PFSK-1 (cell line): ENCODE results near the gene CREBRF.

ENCODE experiments used
- FOXP2 ChIP-seq: optimal IDR thresholded peaks from 2 replicates; pipeline ENCODE3; 2011; ENCODE audit warnings: borderline replicate concordance, control low read depth, inconsistent platforms; ENCODE audit not compliant: insufficient read depth; ENCODE audit errors: extremely low read length, extremely low read depth
- POLR2AphosphoS5 ChIP-seq: IDR thresholded peaks from 2 replicates; pipeline ENCODE4 v1.6.1; 2012; ENCODE audit warnings: low read depth, mild to moderate bottlenecking, control low read depth, low read length, moderate library complexity
- REST ChIP-seq, 2 experiments: IDR thresholded peaks; 2 replicates each; pipeline versions ENCODE4 v1.6.1 to v1.8.0; 2011 to 2012; ENCODE audit warnings: low read depth in 2 of 2, low read length in 2 of 2, control low read depth in 1 of 2, inconsistent platforms in 1 of 2, mild to moderate bottlenecking in 1 of 2, moderate library complexity in 1 of 2; ENCODE audit not compliant: insufficient read depth in 1 of 2
- SIN3A ChIP-seq: IDR thresholded peaks from 2 replicates; pipeline ENCODE4 v1.6.1; 2012; ENCODE audit warnings: mild to moderate bottlenecking, low read length, moderate library complexity, borderline replicate concordance; ENCODE audit not compliant: insufficient read depth
- TAF1 ChIP-seq: IDR thresholded peaks from 2 replicates; pipeline ENCODE4 v1.6.1; 2012; ENCODE audit warnings: low read length, control low read depth, borderline replicate concordance; ENCODE audit not compliant: insufficient read depth

Gene CREBRF

GRCh38 chr5:173148354-173148753, 92.2 kb downstream of the CREBRF start:
- TF ChIP-seq REST (IDR thresholded peaks at IDR 0.05; ENCODE audit: insufficient read depth in 1 of 2, low read depth in 2 of 2, low read length in 2 of 2): no peak
- TF ChIP-seq POLR2AphosphoS5: no peak
- no peak for TF ChIP-seq TAF1
- TF ChIP-seq FOXP2: no peak
- no peak for TF ChIP-seq SIN3A

- TF ChIP-seq TAF1 (no peak), SIN3A (no peak), POLR2AphosphoS5 (no peak), REST (IDR thresholded peaks at IDR 0.05; ENCODE audit: insufficient read depth in 1 of 2, low read depth in 2 of 2, low read length in 2 of 2) (no peak), FOXP2 (no peak)
Measured at GRCh38 chr5:173152547-173152946, 96.4 kb downstream of the CREBRF start.

GRCh38 chr5:173153842-173154241, 97.7 kb downstream of the CREBRF start:
- TF ChIP-seq POLR2AphosphoS5 (no peak), TAF1 (no peak), REST (IDR thresholded peaks at IDR 0.05; ENCODE audit: insufficient read depth in 1 of 2, low read depth in 2 of 2, low read length in 2 of 2) (no peak), FOXP2 (no peak), SIN3A (no peak)

- TF ChIP-seq REST (IDR thresholded peaks at IDR 0.05; ENCODE audit: insufficient read depth in 1 of 2, low read depth in 2 of 2, low read length in 2 of 2) (no peak), POLR2AphosphoS5 (no peak), TAF1 (no peak), FOXP2 (no peak)
Measured at GRCh38 chr5:173155912-173156311, 99.8 kb downstream of the CREBRF start.

GRCh38 chr5:173158366-173158765, 102.2 kb downstream of the CREBRF start:
- TF ChIP-seq SIN3A (no peak), POLR2AphosphoS5 (no peak), REST (IDR thresholded peaks at IDR 0.05; ENCODE audit: insufficient read depth in 1 of 2, low read depth in 2 of 2, low read length in 2 of 2) (no peak), TAF1 (no peak), FOXP2 (no peak)
